Stimulated activated CD4-positive, alpha-beta T cell treated with anti-CD3 and anti-CD28 coated beads, TNF-alpha, amount 100 ng/mL, for 48 hours (primary cell): ENCODE measurements around the gene SAMM50.
A peak's percentile ranks its signal among the peaks of the same experiment; 100 is the strongest.

Source experiments
- DNase-seq, 3 donors: peaks; one replicate each; pipeline ENCODE4 v3.0.0-alpha.2; 2020; ENCODE audit warnings: low read depth in 3 of 3

Gene SAMM50

GRCh38 chr22:43976861-43977795 is 21.9 kb downstream of the SAMM50 start:
- no peak for DNase-seq

- DNase-seq = no peak
Observed at GRCh38 chr22:43978558-43978957, 23.3 kb downstream of the SAMM50 start.

GRCh38 chr22:43980579-43980978 is 25.3 kb downstream of the SAMM50 start:
- DNase-seq = no peak

- no peak for DNase-seq
Observed at GRCh38 chr22:43980996-43981395, 25.8 kb downstream of the SAMM50 start.

GRCh38 chr22:43983808-43984207 is 28.6 kb downstream of the SAMM50 start:
- no peak for DNase-seq

GRCh38 chr22:43985532-43985931 is 30.3 kb downstream of the SAMM50 start:
- no peak for DNase-seq

GRCh38 chr22:43988116-43988820 is 33.0 kb downstream of the SAMM50 start:
- DNase-seq = no peak

- DNase-seq = no peak
Observed at GRCh38 chr22:43988960-43989359, 33.7 kb downstream of the SAMM50 start.

- DNase-seq = no peak
Observed at GRCh38 chr22:43990044-43990443, 34.8 kb downstream of the SAMM50 start.

- DNase-seq = no peak
Observed at GRCh38 chr22:43991316-43992020, 36.2 kb downstream of the SAMM50 start.

GRCh38 chr22:43992331-43992821 is 37.1 kb downstream of the SAMM50 start:
- DNase-seq = no peak

GRCh38 chr22:43993072-43993760 is 38.0 kb downstream of the SAMM50 start:
- peak; percentile 18 to 41 (median 24) for DNase-seq

GRCh38 chr22:43994006-43994405 is 38.8 kb downstream of the SAMM50 start:
- DNase-seq = no peak

GRCh38 chr22:43994416-43994815 is 39.2 kb downstream of the SAMM50 start:
- no peak for DNase-seq

- no peak for DNase-seq
Observed at GRCh38 chr22:43995057-43995685, 39.9 kb downstream of the SAMM50 start.

GRCh38 chr22:43995798-43996169 is 40.5 kb downstream of the SAMM50 start:
- DNase-seq = no peak

GRCh38 chr22:43996170-43996980 is 41.1 kb downstream of the SAMM50 start:
- peak; percentile 36 to 56 (median 48) for DNase-seq

- no peak for DNase-seq
Observed at GRCh38 chr22:43996981-43997265, 41.7 kb downstream of the SAMM50 start.

GRCh38 chr22:43998679-43999264 is 43.5 kb downstream of the SAMM50 start:
- no peak for DNase-seq

GRCh38 chr22:43999378-43999777 is 44.1 kb downstream of the SAMM50 start:
- no peak for DNase-seq
